HG03139 (cell line): Measurements from ENCODE around the gene TBC1D1.
"Not testable (repeated sequence)": the region's sequence is repeated elsewhere in the genome, so short reads cannot be mapped to it uniquely, and the experiment has no call there.

Experiments
- ATAC-seq: cut with Tn5 transposase; IDR thresholded peaks from one replicate; pipeline ENCODE4 v1.9.1; 2021; ENCODE audit not compliant: unreplicated experiment

TBC1D1 gene

DNA sequence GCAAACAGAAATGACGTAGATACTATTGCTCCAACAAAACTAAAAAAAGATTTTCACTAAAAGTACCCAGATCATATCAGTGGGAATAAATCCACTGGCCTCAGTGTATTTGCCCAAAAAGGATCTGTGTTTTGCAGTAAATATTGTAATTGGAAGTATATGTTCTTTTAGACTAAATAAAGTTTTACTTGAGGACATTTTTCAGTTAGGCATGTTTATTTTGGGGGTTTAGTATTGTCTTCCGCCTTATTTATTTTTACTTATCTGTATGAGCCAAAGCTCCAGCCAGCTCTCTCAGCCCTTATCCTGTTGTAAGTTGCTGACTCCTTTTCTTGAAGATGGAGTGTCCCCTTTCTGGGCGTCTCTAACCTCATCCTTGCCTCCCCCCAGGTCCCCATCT, 119.1 kb downstream of the TBC1D1 start:
- no peak for ATAC-seq

- ATAC-seq = no peak
Measured at GRCh38 chr4:38011511-38012162, 120.8 kb downstream of the TBC1D1 start.

- ATAC-seq = no peak
Measured at GRCh38 chr4:38013461-38014366, 122.8 kb downstream of the TBC1D1 start.

- ATAC-seq = no peak
Measured at GRCh38 chr4:38014421-38014852, 123.6 kb downstream of the TBC1D1 start.

- no peak for ATAC-seq
Measured at GRCh38 chr4:38015886-38016515, 125.1 kb downstream of the TBC1D1 start.

- no peak for ATAC-seq
Measured at GRCh38 chr4:38016698-38017097, 125.8 kb downstream of the TBC1D1 start.

DNA sequence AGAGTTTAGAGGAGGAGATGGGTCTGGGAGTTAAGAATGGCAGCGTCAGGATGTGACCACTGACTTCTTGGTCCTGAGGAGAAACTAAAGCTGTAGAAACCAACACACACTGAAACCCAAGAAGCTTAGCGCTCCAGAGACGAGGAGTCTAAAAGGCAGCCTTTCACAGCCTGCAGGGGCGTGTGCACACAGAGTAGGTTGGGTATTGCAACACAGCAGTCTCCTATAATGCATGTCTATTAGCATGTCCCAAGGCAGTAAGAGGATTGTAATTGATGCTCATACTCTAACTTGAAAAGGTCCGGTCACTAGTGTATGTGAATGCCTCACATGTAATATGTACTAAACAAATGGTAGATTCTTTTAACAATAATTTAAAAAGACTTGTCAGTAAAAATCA, 126.7 kb downstream of the TBC1D1 start:
- ATAC-seq = no peak

DNA sequence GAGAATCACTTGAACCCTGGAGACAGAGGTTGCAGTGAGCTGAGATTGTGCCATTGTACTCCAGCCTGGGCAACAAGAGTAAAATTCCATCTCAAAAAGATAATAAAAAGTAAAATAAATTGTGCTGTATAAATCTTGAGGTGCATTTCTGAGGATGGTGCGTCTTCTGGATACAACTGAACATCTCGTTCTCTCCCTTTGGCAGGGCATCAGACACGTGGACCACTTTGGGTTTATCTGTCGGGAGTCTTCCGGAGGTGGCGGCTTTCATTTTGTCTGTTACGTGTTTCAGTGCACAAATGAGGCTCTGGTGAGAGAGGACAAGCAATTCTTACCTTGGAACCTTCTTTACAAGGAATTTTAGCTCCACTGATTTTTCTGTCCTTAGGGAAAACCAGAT, 129.5 kb downstream of the TBC1D1 start:
- no peak for ATAC-seq

GRCh38 chr4:38020961-38021360, 130.1 kb downstream of the TBC1D1 start:
- ATAC-seq = not testable (repeated sequence)

DNA sequence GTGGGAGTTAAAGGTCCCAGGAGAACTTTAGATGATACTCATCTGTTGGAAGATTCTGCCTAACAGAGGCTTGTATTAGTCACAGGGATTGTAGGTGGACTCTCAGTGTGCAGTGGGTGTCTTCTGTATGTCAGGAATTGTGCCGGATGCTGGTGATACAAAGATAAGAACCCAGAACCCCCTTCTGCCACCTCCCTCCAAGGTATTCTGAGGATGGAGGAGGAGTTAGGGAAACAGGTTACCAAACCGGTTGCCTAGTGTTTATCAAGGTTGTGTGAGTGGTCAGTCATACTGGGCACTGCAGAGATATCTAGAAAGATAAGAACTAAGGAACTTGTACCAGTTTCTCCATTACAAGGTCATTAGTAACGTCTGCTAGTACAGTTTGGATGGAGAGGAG, 130.9 kb downstream of the TBC1D1 start:
- no peak for ATAC-seq

- no peak for ATAC-seq
Measured at GRCh38 chr4:38023347-38024205, 132.7 kb downstream of the TBC1D1 start.

DNA sequence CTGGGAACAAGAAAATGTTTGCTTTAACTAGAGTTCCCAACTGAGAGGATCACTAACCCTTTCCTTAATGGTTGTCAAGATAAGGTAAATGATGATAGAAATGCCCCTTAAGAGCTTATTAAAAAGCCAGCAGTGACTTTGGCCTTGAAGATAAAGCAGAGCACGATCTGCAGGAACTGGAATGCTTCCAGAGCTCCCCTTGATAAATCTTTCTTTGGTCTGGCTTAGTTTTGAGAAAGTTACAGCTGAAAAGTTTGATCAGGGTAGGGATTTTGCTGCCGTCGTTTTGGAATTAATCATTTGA, 133.3 kb downstream of the TBC1D1 start:
- no peak for ATAC-seq

GRCh38 chr4:38025665-38026064, 134.8 kb downstream of the TBC1D1 start:
- ATAC-seq = no peak

GRCh38 chr4:38026158-38026740, 135.4 kb downstream of the TBC1D1 start:
- ATAC-seq = no peak

DNA sequence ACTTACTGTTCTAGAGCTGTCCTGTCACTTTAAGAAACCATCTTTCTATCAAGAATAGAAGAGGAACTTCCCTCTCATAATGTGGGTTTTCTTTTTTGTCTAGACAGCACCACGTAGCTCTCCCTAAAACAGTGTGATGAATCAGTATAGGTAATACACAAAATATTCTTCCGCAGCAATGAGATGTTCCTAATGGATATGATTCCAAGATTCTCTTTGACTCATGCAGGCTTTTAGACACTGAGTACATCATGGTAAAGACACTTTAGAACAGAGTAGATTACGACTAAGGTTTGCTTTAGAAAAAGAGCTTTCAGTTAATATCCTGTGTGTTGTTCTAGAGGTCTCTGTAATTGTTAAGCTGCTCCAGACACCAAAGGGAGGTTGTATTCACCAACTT, 139.1 kb downstream of the TBC1D1 start:
- no peak for ATAC-seq

GRCh38 chr4:38034986-38035882, 144.3 kb downstream of the TBC1D1 start:
- ATAC-seq = no peak

GRCh38 chr4:38036548-38036947, 145.7 kb downstream of the TBC1D1 start:
- no peak for ATAC-seq

GRCh38 chr4:38037612-38038011, 146.7 kb downstream of the TBC1D1 start:
- ATAC-seq = no peak

GRCh38 chr4:38040619-38041018, 149.7 kb downstream of the TBC1D1 start:
- ATAC-seq = no peak

- ATAC-seq = no peak
Measured at GRCh38 chr4:38044060-38044459, 153.2 kb downstream of the TBC1D1 start.
